ENCODE measurements around the gene CCM2.

The CCM2 gene

DNA sequence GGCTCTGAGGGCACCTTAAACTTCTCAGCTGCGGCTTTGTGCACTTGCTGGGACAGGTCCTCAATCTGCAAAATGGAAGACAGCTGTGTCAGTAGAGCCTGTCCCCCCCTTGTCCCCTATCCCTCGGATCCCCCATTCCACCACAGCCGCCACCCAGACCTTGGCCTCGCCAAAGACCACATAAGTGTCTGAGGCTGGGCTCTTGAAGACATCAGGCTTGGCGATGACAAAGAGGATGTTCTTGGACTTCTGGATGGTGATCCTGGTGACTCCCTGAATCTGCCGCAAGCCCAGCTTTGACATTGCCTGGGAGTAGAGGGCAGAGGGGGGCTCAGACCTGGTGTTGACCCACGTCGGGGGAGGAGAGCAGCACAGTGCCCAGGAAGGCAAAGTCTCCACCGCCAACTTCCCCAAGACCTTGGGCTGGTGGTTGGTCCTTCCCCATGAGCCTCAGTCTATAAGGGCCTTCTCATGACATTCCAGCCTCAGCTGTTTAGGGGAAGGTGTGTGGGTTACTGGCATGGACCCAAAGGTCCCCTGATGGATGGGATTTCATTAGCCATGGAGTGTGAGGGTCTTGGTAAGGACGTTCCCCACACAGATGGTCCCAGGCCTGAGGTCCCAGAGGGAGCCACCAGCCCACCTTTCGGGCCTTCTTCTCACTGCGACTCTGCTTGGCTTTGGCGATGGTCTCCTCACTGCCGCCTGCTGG is 81.1 kb downstream of the CCM2 start:
- no peaks in the 10 kb centered on the region for H3K4me1 ChIP-seq (ENCODE audit: low read depth, poor library complexity, severe bottlenecking)
- H3K27me3 ChIP-seq (ENCODE audit: insufficient read depth, low read depth), result no peaks in the 10 kb centered on the region
- H3K4me3 ChIP-seq (IDR thresholded peaks at IDR 0.05; ENCODE audit: insufficient read depth, low read depth, low read length), result no peak overlapping the region
- no peak for TF ChIP-seq CTCF (conservative IDR thresholded peaks at IDR 0.05; ENCODE audit: low read depth, low read length)
- H3K4me2 ChIP-seq, result no peak overlapping the region
- no peak overlapping the region for H3K9ac ChIP-seq
- no peak overlapping the region for H2AFZ ChIP-seq (ENCODE audit: low read depth)
- H3K36me3 ChIP-seq (ENCODE audit: insufficient read depth), result no peaks in the 10 kb centered on the region
- no peaks in the 10 kb centered on the region for H4K20me1 ChIP-seq (ENCODE audit: insufficient read depth)
- no peaks in the 10 kb centered on the region for H3K79me2 ChIP-seq (ENCODE audit: insufficient read depth, low read depth)
- no peak overlapping the region for H3K27ac ChIP-seq

DNA sequence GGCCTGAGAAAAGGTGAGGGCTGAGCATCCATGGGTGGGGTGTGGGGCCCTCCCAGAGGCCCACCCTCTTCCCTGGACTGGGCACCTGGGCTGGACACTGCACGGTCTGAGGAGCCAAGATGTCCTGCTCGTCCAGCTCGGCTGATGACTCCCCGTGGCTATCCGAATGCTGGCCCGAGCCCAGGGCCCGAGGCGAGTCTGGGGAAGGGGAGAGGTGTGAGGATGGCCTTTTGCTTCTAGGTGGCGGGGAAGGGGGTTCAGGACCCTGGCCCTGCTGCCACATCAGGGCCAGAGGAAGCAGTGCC is 81.6 kb downstream of the CCM2 start:
- no peak for TF ChIP-seq CTCF (conservative IDR thresholded peaks at IDR 0.05; ENCODE audit: low read depth, low read length)
- H3K9ac ChIP-seq, result no peak overlapping the region
- H3K4me2 ChIP-seq, result no peak overlapping the region
- H3K4me3 ChIP-seq (IDR thresholded peaks at IDR 0.05; ENCODE audit: insufficient read depth, low read depth, low read length), result no peak overlapping the region
- H3K36me3 ChIP-seq (ENCODE audit: insufficient read depth), result no peaks in the 10 kb centered on the region
- no peaks in the 10 kb centered on the region for H4K20me1 ChIP-seq (ENCODE audit: insufficient read depth)
- H2AFZ ChIP-seq (ENCODE audit: low read depth), result no peak overlapping the region
- no peaks in the 10 kb centered on the region for H3K27me3 ChIP-seq (ENCODE audit: insufficient read depth, low read depth)
- no peaks in the 10 kb centered on the region for H3K79me2 ChIP-seq (ENCODE audit: insufficient read depth, low read depth)
- H3K27ac ChIP-seq, result no peak overlapping the region
- H3K4me1 ChIP-seq (ENCODE audit: low read depth, poor library complexity, severe bottlenecking), result no peaks in the 10 kb centered on the region

DNA sequence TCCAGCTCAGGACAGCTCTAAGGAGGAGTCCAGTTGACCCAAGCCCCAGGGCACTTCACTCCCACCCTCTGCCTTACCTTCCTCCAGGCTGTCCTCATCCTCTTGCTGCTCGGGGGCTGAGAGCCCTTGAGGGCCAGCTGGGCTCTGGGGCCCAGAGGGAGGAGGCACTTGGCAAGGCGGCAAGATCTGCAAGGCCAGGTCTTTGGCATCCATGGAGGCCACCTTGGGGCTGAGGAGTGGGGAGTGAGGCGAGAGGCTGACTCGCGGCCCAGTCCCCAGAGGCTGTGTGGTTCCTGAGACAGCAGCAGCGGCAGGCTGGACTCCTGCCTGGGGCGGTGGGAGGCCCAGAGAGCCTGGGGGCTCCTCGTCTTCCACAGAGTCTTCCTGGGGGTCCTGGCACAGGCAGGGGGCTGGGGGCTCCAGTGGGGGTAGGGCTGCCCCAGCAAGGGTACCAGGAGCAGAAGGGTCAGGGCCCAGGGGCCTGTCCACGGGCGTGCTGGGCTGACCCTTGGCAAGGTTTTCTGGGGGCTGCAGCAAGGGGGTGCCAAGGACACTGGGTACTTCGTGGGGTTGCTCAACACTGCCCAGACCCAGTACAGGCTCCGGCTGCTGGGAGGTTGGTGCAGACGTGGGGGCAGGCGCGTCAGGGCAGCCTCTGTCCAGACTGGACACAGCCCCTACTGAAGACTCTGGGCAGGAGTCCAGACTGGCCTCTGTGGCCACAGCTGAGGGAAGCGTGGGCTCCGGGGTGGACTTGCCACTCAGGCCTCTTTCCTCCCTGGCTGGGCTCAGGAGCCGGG is 82.2 kb downstream of the CCM2 start:
- Histone ChIP-seq H3K4me1 (ENCODE audit: low read depth, poor library complexity, severe bottlenecking) (no peaks in the 10 kb centered on the region), H3K9ac (no peak overlapping the region), H2AFZ (ENCODE audit: low read depth) (no peak overlapping the region), H3K27me3 (ENCODE audit: insufficient read depth, low read depth) (no peaks in the 10 kb centered on the region), H3K79me2 (ENCODE audit: insufficient read depth, low read depth) (no peaks in the 10 kb centered on the region), H3K4me2 (no peak overlapping the region), H3K4me3 (IDR thresholded peaks at IDR 0.05; ENCODE audit: insufficient read depth, low read depth, low read length) (no peak overlapping the region), H4K20me1 (ENCODE audit: insufficient read depth) (no peaks in the 10 kb centered on the region), H3K27ac (no peak overlapping the region), H3K36me3 (ENCODE audit: insufficient read depth) (no peaks in the 10 kb centered on the region)
- TF ChIP-seq CTCF (conservative IDR thresholded peaks at IDR 0.05; ENCODE audit: low read depth, low read length), result no peak

DNA sequence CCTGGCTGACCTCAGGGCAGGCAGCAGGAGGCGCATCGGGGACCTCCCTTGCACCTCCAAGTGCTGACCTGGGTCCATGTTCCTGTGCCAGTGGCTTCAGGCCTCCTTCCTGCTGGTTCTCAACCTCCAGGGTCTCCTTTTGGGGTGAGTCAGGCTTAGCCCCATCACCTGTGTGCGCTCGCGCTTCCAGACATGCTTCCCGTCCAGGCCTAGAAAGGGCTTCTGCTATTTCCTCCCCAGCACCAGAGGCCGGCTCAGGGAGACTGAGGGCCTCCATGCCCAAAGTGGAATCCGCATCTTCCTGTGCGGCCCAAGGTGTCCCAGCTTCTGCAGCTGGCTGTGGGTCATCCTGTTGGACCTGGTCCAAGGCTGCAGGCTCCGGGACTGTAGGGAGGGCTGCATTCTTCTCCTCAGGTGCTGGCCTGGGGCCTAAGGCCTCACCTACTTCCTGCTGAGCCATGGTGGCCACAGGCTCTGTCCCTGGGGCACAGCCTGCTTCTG is 82.9 kb downstream of the CCM2 start:
- no peak overlapping the region for H3K4me2 ChIP-seq
- no peak overlapping the region for H3K4me3 ChIP-seq (IDR thresholded peaks at IDR 0.05; ENCODE audit: insufficient read depth, low read depth, low read length)
- H3K27ac ChIP-seq, result no peak overlapping the region
- H4K20me1 ChIP-seq (ENCODE audit: insufficient read depth), result no peaks in the 10 kb centered on the region
- TF ChIP-seq CTCF (conservative IDR thresholded peaks at IDR 0.05; ENCODE audit: low read depth, low read length), result no peak
- no peaks in the 10 kb centered on the region for H3K4me1 ChIP-seq (ENCODE audit: low read depth, poor library complexity, severe bottlenecking)
- H3K27me3 ChIP-seq (ENCODE audit: insufficient read depth, low read depth), result no peaks in the 10 kb centered on the region
- H3K9ac ChIP-seq, result no peak overlapping the region
- no peak overlapping the region for H2AFZ ChIP-seq (ENCODE audit: low read depth)
- H3K79me2 ChIP-seq (ENCODE audit: insufficient read depth, low read depth), result no peaks in the 10 kb centered on the region
- H3K36me3 ChIP-seq (ENCODE audit: insufficient read depth), result no peaks in the 10 kb centered on the region

Data from KMS-11 (cell line).